HG03025 (cell line): ENCODE measurements around the gene TIA1.
"Not testable (repeated sequence)": the region's sequence is repeated elsewhere in the genome, so short reads cannot be mapped to it uniquely, and the experiment has no call there.

Experiments used
- ATAC-seq: cut with Tn5 transposase; IDR thresholded peaks from one replicate; pipeline ENCODE4 v1.9.1; 2021; ENCODE audit warnings: mild to moderate bottlenecking, moderate library complexity; ENCODE audit not compliant: unreplicated experiment, low FRiP score

The TIA1 gene

DNA sequence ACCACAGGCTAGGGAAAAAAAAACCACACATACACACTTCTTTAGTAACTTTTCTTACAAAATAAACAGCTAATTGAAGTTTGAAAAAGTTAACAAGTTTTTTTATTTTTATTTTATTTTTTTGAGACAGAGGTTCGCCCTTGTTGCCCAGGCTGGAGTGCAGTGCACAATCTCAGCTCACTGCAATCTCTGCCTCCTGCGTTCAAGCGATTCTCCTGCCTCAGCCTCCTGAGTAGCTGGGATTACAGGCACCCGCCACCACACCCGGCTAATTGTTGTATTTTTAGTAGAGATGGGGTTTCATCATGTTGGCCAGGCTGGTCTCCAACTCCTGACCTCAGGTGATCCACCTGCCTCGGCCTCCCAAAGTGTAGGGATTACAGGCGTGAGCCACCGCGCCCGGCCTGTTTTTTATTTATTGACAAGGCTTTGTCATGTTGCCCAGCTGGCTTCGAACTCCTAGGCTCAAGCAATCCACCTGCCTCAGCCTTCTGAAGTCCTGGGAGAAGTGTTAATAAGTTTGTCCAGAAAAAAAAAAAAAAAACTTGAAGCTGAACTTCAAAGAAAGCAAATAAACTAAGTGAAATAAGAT is 78.7 kb downstream of the TIA1 start:
- not testable (repeated sequence) for ATAC-seq

DNA sequence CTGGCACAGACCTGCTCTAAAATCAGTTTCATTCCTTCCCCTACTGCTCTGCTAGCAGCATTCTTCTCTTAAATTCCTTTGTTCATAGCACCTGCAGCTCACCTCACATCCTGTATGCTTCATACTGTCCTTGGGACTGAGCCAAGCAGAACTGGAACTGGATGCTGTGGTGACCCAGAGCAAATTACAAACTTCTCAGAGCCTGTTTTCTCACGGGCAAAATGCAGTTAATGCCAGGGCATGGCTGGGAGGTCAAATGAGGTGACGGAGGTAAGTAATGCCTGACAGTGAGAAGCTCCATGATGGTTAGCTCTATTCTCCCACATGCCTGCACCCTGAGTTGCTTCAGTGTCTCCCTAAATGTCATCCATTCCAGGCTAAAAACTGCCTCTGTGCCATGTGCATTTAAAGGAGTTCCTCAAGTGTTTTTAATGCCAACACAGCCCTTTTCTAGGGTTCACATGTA is 87.3 kb downstream of the TIA1 start:
- peak; percentile 56 for ATAC-seq

DNA sequence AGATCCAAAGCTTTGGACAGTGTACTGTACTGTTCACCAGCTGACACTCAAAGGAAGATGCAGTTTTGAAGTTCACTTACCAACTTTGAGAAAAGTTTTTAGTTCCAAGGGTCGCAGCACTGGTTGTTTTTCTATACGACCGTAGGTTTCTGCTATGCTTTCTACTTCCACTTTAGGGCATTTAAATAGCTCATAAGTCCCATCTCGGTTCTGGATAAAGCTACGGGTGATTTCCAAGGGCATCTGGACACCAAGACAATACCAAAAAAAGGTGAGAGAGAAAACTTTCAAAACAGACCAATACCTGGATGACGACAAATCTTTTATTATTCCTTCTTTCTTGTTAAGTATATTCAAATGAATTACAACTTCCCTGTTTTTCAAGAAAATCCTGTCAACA is 87.9 kb downstream of the TIA1 start:
- ATAC-seq, result no peak
